HepG2 (cell line): ENCODE measurements around the gene TIMP3. TPM values are rescaled to one million over a fixed set of nuclear protein-coding genes. Genes with fewer than 3 reads are reported as not detected.

Source experiments
- ATAC-seq: fragments of 200-7000 bp; cut with Tn5 transposase; 3 replicates; pipeline ENCODE4 v1.9.1; 2020; ENCODE audit warnings: mild to moderate bottlenecking, moderate library complexity
- BruUV-seq: library from RNA; stranded (reverse); fragments of 400-500 nt; replicated peaks from 2 replicates; lab custom pipeline; 2021; lab: Mats Ljungman, UMichigan
- CTCF ChIA-PET: fragments of 300-600 bp; formaldehyde crosslinking; extraction: SDS; loops from one replicate; lab custom pipeline; 2021; ENCODE audit warnings: low total read pairs, inconsistent platforms, low intra/inter-chr PET ratio; lab: Yijun Ruan, JAX
- POLR2A ChIA-PET: fragments of 350-600 bp; sonication (Branson Sonifier 250); formaldehyde crosslinking; loops from one replicate; lab custom pipeline; 2020; ENCODE audit warnings: antibody characterized with exemption, inconsistent platforms; lab: Yijun Ruan, JAX
- DNase-seq: peaks from one replicate; pipeline ENCODE4 v3.0.0-alpha.2; 2015; ENCODE audit warnings: low spot score
- FAIRE-seq: peaks from 3 replicates; lab custom pipeline; 2011; peaks lifted over from hg19 to GRCh38; lab: Jason Lieb, UNC
- H2AFZ ChIP-seq: one replicate; pipeline ENCODE4 v1.6.1; 2011; ENCODE audit warnings: low read length, inconsistent platforms
- H3K27ac ChIP-seq: fragments of 300-600 bp; 3 replicates; pipeline ENCODE4 v1.8.0; 2011; ENCODE audit warnings: mixed run types, mild to moderate bottlenecking, mixed read lengths, low read length, inconsistent platforms; ENCODE audit not compliant: insufficient read depth; ENCODE audit errors: extremely low read length
- H3K27me3 ChIP-seq, 2 experiments: fragments of 200-600 bp in 1 of 2; 2 replicates in 1 of 2; 3 replicates in 1 of 2; pipeline versions ENCODE4 v1.6.0 to v1.8.0; 2011; ENCODE audit warnings: low read length in 2 of 2, mild to moderate bottlenecking in 2 of 2, moderate library complexity in 2 of 2, inconsistent platforms in 1 of 2; ENCODE audit not compliant: insufficient read depth in 2 of 2, control insufficient read depth in 1 of 2
- H3K36me3 ChIP-seq, 2 experiments: fragments of 200-600 bp in 1 of 2; replicated peaks in 1 of 2; 2 replicates in 1 of 2; 3 replicates in 1 of 2; pipeline versions ENCODE4 v1.5.1 to v1.8.0; 2011; ENCODE audit warnings: low read length in 2 of 2, inconsistent platforms in 1 of 2; ENCODE audit not compliant: insufficient read depth in 2 of 2, control insufficient read depth in 1 of 2
- H3K4me1 ChIP-seq: 2 replicates; pipeline ENCODE4 v1.5.1; 2012; ENCODE audit warnings: low read length, inconsistent platforms; ENCODE audit not compliant: insufficient read depth
- H3K4me2 ChIP-seq: 2 replicates; pipeline ENCODE4 v1.6.0; 2011; ENCODE audit warnings: low read depth, low read length, inconsistent platforms
- H3K4me3 ChIP-seq, 3 experiments: fragments of 200-600 bp in 1 of 3; sonication (generic), shearing (Covaris generic) in 1 of 3; replicated peaks in 1 of 3; 2 replicates each; pipeline ENCODE4 v1.5.1; 2011 to 2016; ENCODE audit warnings: low read length in 3 of 3, inconsistent platforms in 2 of 3, low read depth in 2 of 3, mild to moderate bottlenecking in 2 of 3, control low read depth in 1 of 3, mixed read lengths in 1 of 3; ENCODE audit not compliant: insufficient read depth in 1 of 3
- H3K79me2 ChIP-seq: one replicate; pipeline ENCODE4 v1.6.1; 2011; ENCODE audit warnings: low read length, inconsistent platforms; ENCODE audit not compliant: insufficient read depth
- H3K9ac ChIP-seq: 2 replicates; pipeline ENCODE4 v1.6.0; 2011; ENCODE audit warnings: mild to moderate bottlenecking, low read depth, low read length, inconsistent platforms; ENCODE audit not compliant: insufficient read depth
- H3K9me3 ChIP-seq: 2 replicates; pipeline ENCODE4 v1.5.1; 2012; ENCODE audit warnings: mild to moderate bottlenecking, low read length
- H4K20me1 ChIP-seq: 2 replicates; pipeline ENCODE4 v1.6.0; 2011; ENCODE audit warnings: inconsistent platforms, mild to moderate bottlenecking, low read length, moderate library complexity; ENCODE audit not compliant: insufficient read depth
- EEA1 ChIP-seq: sonication (generic); formaldehyde crosslinking; IDR thresholded peaks from 2 replicates; pipeline ENCODE4 v1.5.1; 2020; ENCODE audit warnings: mild to moderate bottlenecking, missing genetic modification reagents, borderline replicate concordance
- GLI4 ChIP-seq: sonication (generic); formaldehyde crosslinking; IDR thresholded peaks from 2 replicates; pipeline ENCODE4 v1.5.1; 2020; ENCODE audit warnings: missing genetic modification reagents, mild to moderate bottlenecking, moderate library complexity, borderline replicate concordance
- HOMEZ ChIP-seq: IDR thresholded peaks from 2 replicates; pipeline ENCODE4 v1.6.1; 2016; ENCODE audit warnings: low read depth
- ISX ChIP-seq: sonication (generic); formaldehyde crosslinking; conservative IDR thresholded peaks from 2 replicates; pipeline ENCODE4 v1.5.0; 2020; ENCODE audit warnings: missing genetic modification reagents
- NAIF1 ChIP-seq: sonication (generic); formaldehyde crosslinking; IDR thresholded peaks from 2 replicates; pipeline ENCODE4 v1.5.0; 2020; ENCODE audit warnings: mild to moderate bottlenecking, missing genetic modification reagents, borderline replicate concordance
- PTBP1 ChIP-seq: fragments of 200-400 bp; formaldehyde crosslinking; IDR thresholded peaks from 2 replicates; pipeline ENCODE4 v1.6.1; 2018; ENCODE audit warnings: low read length, low read depth; ENCODE audit not compliant: poor library complexity, severe bottlenecking
- SALL1 ChIP-seq: sonication (generic); formaldehyde crosslinking; IDR thresholded peaks from 2 replicates; pipeline ENCODE4 v1.8.0; 2022; ENCODE audit warnings: mild to moderate bottlenecking, missing genetic modification reagents
- U2AF2 ChIP-seq: fragments of 200-400 bp; formaldehyde crosslinking; IDR thresholded peaks from 2 replicates; pipeline ENCODE4 v1.6.1; 2017; ENCODE audit warnings: low read depth, mild to moderate bottlenecking, low read length
- ZBTB39 ChIP-seq: sonication (generic); formaldehyde crosslinking; IDR thresholded peaks from 2 replicates; pipeline ENCODE4 v1.5.0; 2020; ENCODE audit warnings: missing genetic modification reagents
- ZNF232 ChIP-seq: sonication (generic); formaldehyde crosslinking; IDR thresholded peaks from 2 replicates; pipeline ENCODE4 v1.4.0; 2020; ENCODE audit warnings: missing genetic modification reagents, borderline replicate concordance
- ZNF260 ChIP-seq: sonication (generic); formaldehyde crosslinking; IDR thresholded peaks from 2 replicates; pipeline ENCODE4 v1.4.0; 2020; ENCODE audit warnings: missing genetic modification reagents, low read depth, mild to moderate bottlenecking, borderline replicate concordance
- ZNF280B ChIP-seq: sonication (generic); formaldehyde crosslinking; IDR thresholded peaks from 2 replicates; pipeline ENCODE4 v1.5.0; 2020; ENCODE audit warnings: missing genetic modification reagents, mild to moderate bottlenecking, borderline replicate concordance
- ZNF33A ChIP-seq: sonication (generic); formaldehyde crosslinking; IDR thresholded peaks from 2 replicates; pipeline ENCODE4 v1.5.1; 2020; ENCODE audit warnings: missing genetic modification reagents, mild to moderate bottlenecking, moderate library complexity, borderline replicate concordance
- ZNF839 ChIP-seq: sonication (generic); formaldehyde crosslinking; IDR thresholded peaks from 2 replicates; pipeline ENCODE4 v1.4.0; 2020; ENCODE audit warnings: missing genetic modification reagents, mild to moderate bottlenecking, borderline replicate concordance
- WGBS: methylation state at CpG from one replicate; pipeline ENCODE4 v1.1.6; 2017; ENCODE audit warnings: low lambda C conversion rate; 5-methylcytosine and 5-hydroxymethylcytosine counted together
- in situ Hi-C: cut with HindIII; loops from 2 replicates; pipeline ENCODE4 v1.10.0; 2017; ENCODE audit warnings: low pct_unique_long_range_greater_than_20kb; ENCODE audit not compliant: extremely low pct_ligation_motif_present
- intact Hi-C: fragments of 100-400 bp; cut with micrococcal nuclease; formaldehyde crosslinking; loops from one replicate; pipeline ENCODE4 v1.10.0; 2022; ENCODE audit not compliant: unreplicated experiment
- polyA plus RNA-seq, 8 experiments: library from polyadenylated mRNA; depleted of rRNA in 3 of 8; stranded (reverse) in 7 of 8; unstranded in 1 of 8; fragments of >200 nt; fragmentation: Illumina TruSeq in 4 of 8; extraction: Trizol in 4 of 8; gene quantifications; 2 replicates each; pipeline versions ENCODE4 v1.2.1 to v1.2.3, GENCODE V29; 2011 to 2016; ENCODE audit warnings: low read depth in 4 of 8, missing spikeins in 1 of 8, mixed read lengths in 1 of 8; ENCODE audit not compliant: insufficient read depth in 1 of 8
- total RNA-seq, 5 experiments: library from RNA; depleted of rRNA; stranded (reverse); fragments of >200 nt; fragmentation: Illumina TruSeq; extraction: Trizol; gene quantifications; 2 replicates each; pipeline ENCODE4 v1.2.3, GENCODE V29; 2016; ENCODE audit warnings: low read depth in 1 of 5
- TF ChIP-seq, protein P1 (sequence below): sonication (generic); IDR thresholded peaks from 2 replicates; pipeline ENCODE4 v1.6.1; 2016; ENCODE audit warnings: low read depth, borderline replicate concordance
- TF ChIP-seq, protein P2 (sequence below): sonication (generic); formaldehyde crosslinking; IDR thresholded peaks from 2 replicates; pipeline ENCODE4 v1.8.1; 2023; ENCODE audit warnings: mild to moderate bottlenecking, missing genetic modification reagents

The TIMP3 gene
- total and polyA plus RNA-seq, 2 of the 13 experiments (the other 11 are each of a cell fraction or from before 2014, with no cell fraction given): 57.3 to 86.6 TPM

GRCh38 chr22:32800158-32800882 lies 1.2 kb upstream of the TIMP3 start:
- 91% methylated on average over 8 of the region's 8 CpGs for WGBS
- Histone ChIP-seq H3K27me3 (no peaks in the 10 kb centered on the region), H3K79me2 (peaks cover 33% of the 10 kb centered on the region), H3K4me2 (no peak overlapping the region), H3K9me3 (no peaks in the 10 kb centered on the region), H3K27ac (no peak overlapping the region), H3K4me1 (peaks cover 58% of the 10 kb centered on the region), H2AFZ (no peak overlapping the region), H3K9ac (no peak overlapping the region), H3K36me3 (no peaks in the 10 kb centered on the region; a peak in 1 of 5 replicates), H3K4me3 (no peak overlapping the region), H4K20me1 (peaks cover 20% of the 10 kb centered on the region; the same call in 1 of the 2 replicates)
- POLR2A ChIA-PET: interaction anchor here (0.6 to 1.3 kb wide), 4 partner anchors 20 to 178 kb away, joined by 3 to 4 read pairs (median 3); no protein-coding TSS in a partner anchor
- ATAC-seq (no peak), DNase-seq (no peak), FAIRE-seq (no peak)
- in situ Hi-C loops: no loop called here
- CTCF ChIA-PET: no interaction called here
- TF ChIP-seq PTBP1 (no peak), ZNF232 (CRISPR knock-in tag) (no peak), U2AF2 (no peak), GLI4 (CRISPR knock-in tag) (no peak), NAIF1 (CRISPR knock-in tag) (no peak), ZBTB39 (CRISPR knock-in tag) (no peak), ZNF839 (CRISPR knock-in tag) (no peak), ZNF33A (CRISPR knock-in tag) (no peak), SALL1 (CRISPR knock-in tag) (no peak), HOMEZ (no peak), EEA1 (CRISPR knock-in tag) (no peak), ISX (no peak), ZNF260 (no peak), ZNF280B (CRISPR knock-in tag) (no peak)
- TF ChIP-seq, protein P1, sequence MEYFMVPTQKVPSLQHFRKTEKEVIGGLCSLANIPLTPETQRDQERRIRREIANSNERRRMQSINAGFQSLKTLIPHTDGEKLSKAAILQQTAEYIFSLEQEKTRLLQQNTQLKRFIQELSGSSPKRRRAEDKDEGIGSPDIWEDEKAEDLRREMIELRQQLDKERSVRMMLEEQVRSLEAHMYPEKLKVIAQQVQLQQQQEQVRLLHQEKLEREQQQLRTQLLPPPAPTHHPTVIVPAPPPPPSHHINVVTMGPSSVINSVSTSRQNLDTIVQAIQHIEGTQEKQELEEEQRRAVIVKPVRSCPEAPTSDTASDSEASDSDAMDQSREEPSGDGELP: no peak
- TF ChIP-seq, protein P2, sequence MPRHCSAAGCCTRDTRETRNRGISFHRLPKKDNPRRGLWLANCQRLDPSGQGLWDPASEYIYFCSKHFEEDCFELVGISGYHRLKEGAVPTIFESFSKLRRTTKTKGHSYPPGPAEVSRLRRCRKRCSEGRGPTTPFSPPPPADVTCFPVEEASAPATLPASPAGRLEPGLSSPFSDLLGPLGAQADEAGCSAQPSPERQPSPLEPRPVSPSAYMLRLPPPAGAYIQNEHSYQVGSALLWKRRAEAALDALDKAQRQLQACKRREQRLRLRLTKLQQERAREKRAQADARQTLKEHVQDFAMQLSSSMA: no peak
- BruUV-seq: TSS peak; percentile 57
- intact Hi-C loops: loop anchor here (5.0 kb wide), 1 partner anchor 247 kb away; no protein-coding TSS in a partner anchor
